GM23248 (cell line): Measurements from ENCODE around the gene PDGFB.

Source experiments
- EZH2 ChIP-seq: fragments of 200-600 bp; sonication (generic); IDR thresholded peaks from 2 replicates; pipeline ENCODE4 v1.6.1; 2018; ENCODE audit warnings: antibody characterized with exemption, mild to moderate bottlenecking; ENCODE audit not compliant: insufficient read depth, poor library complexity, severe bottlenecking
- EZH2phosphoT487 ChIP-seq: fragments of 200-600 bp; sonication (generic); IDR thresholded peaks from 2 replicates; pipeline ENCODE4 v1.6.1; 2018; ENCODE audit warnings: antibody characterized with exemption, moderate library complexity, mild to moderate bottlenecking, low read depth; ENCODE audit not compliant: insufficient read depth

GRCh38 chr22:39247361-39247760 lies 2.6 kb upstream of the PDGFB start:
- TF ChIP-seq EZH2 (no peak), EZH2phosphoT487 (no peak)
